DOHH2 (cell line): ENCODE measurements around the gene CYS1.

Experiments used
- H3F3A ChIP-seq: fragments of 200-600 bp; sonication (generic), shearing (Covaris generic); 2 replicates; pipeline ENCODE4 v1.6.0; 2016; ENCODE audit warnings: antibody characterized with exemption, mild to moderate bottlenecking; ENCODE audit not compliant: control insufficient read depth, insufficient read depth
- H3K27ac ChIP-seq: fragments of 200-600 bp; sonication (generic); 2 replicates; pipeline ENCODE4 v1.5.1; 2014; ENCODE audit warnings: low read depth, mild to moderate bottlenecking, low read length, moderate library complexity
- H3K27me3 ChIP-seq: fragments of 200-600 bp; sonication (generic); 2 replicates; pipeline ENCODE4 v1.6.1; 2014; ENCODE audit warnings: mild to moderate bottlenecking, low read length, mixed read lengths; ENCODE audit not compliant: control insufficient read depth
- H3K36me3 ChIP-seq: fragments of 200-600 bp; sonication (generic); 2 replicates; pipeline ENCODE4 v1.6.1; 2014; ENCODE audit warnings: mild to moderate bottlenecking, low read length, moderate library complexity, mixed read lengths; ENCODE audit not compliant: control insufficient read depth
- H3K4me1 ChIP-seq: fragments of 200-600 bp; sonication (generic); 2 replicates; pipeline ENCODE4 v1.6.1; 2014; ENCODE audit warnings: mild to moderate bottlenecking, low read length, mixed read lengths; ENCODE audit not compliant: control insufficient read depth
- H3K4me2 ChIP-seq: fragments of 200-600 bp; sonication (generic); 2 replicates; pipeline ENCODE4 v1.6.0; 2014; ENCODE audit warnings: mild to moderate bottlenecking, low read length, moderate library complexity
- H3K4me3 ChIP-seq: fragments of 200-600 bp; sonication (generic); 2 replicates; pipeline ENCODE4 v1.5.1; 2014; ENCODE audit warnings: mild to moderate bottlenecking, low read length, mixed read lengths
- H3K79me2 ChIP-seq: fragments of 200-600 bp; sonication (generic); 2 replicates; pipeline ENCODE4 v1.6.1; 2014; ENCODE audit warnings: mild to moderate bottlenecking, low read length, mixed read lengths; ENCODE audit not compliant: control insufficient read depth
- H3K9me2 ChIP-seq: fragments of 200-600 bp; sonication (generic); replicated peaks from 2 replicates; pipeline ENCODE4 v1.6.1; 2014; ENCODE audit warnings: mild to moderate bottlenecking, low read length, mixed read lengths; ENCODE audit not compliant: control insufficient read depth
- H3K9me3 ChIP-seq: fragments of 200-600 bp; sonication (generic); 2 replicates; pipeline ENCODE4 v1.6.1; 2014; ENCODE audit warnings: antibody characterized with exemption, low read length, mixed read lengths; ENCODE audit not compliant: control insufficient read depth, insufficient read depth
- H4K20me1 ChIP-seq: fragments of 200-600 bp; sonication (generic); 2 replicates; pipeline ENCODE4 v1.6.0; 2014; ENCODE audit warnings: low read depth, mild to moderate bottlenecking, antibody characterized with exemption, low read length, moderate library complexity; ENCODE audit not compliant: control insufficient read depth, insufficient read depth
- CTCF ChIP-seq: fragments of 200-600 bp; sonication (generic); IDR thresholded peaks from one replicate; pipeline ENCODE4 v1.5.1; 2014; ENCODE audit warnings: antibody characterized with exemption, mild to moderate bottlenecking, low read depth, low read length; ENCODE audit not compliant: poor library complexity, severe bottlenecking
- EZH2phosphoT487 ChIP-seq: fragments of 200-600 bp; sonication (generic); IDR thresholded peaks from 2 replicates; pipeline ENCODE4 v1.6.1; 2017; ENCODE audit warnings: borderline replicate concordance, mild to moderate bottlenecking, antibody characterized with exemption, low read length, moderate library complexity, mixed read lengths

Gene CYS1

GRCh38 chr2:10029875-10030223 lies 50.4 kb downstream of the CYS1 start:
- Histone ChIP-seq H4K20me1 (no peaks in the 10 kb centered on the region), H3F3A (no peaks in the 10 kb centered on the region), H3K27ac (no peak overlapping the region), H3K79me2 (no peaks in the 10 kb centered on the region), H3K9me3 (no peaks in the 10 kb centered on the region), H3K4me1 (no peaks in the 10 kb centered on the region), H3K27me3 (peaks cover 11% of the 10 kb centered on the region; the same call in 1 of the 2 replicates), H3K4me2 (no peak overlapping the region), H3K9me2 (no peaks in the 10 kb centered on the region), H3K4me3 (no peak overlapping the region), H3K36me3 (no peaks in the 10 kb centered on the region)
- TF ChIP-seq EZH2phosphoT487 (no peak), CTCF (no peak)

GRCh38 chr2:10028988-10029874 lies 51.0 kb downstream of the CYS1 start:
- Histone ChIP-seq H3K27ac (no peak overlapping the region), H3K27me3 (peaks cover 11% of the 10 kb centered on the region; the same call in 1 of the 2 replicates), H3F3A (no peaks in the 10 kb centered on the region), H3K4me1 (no peaks in the 10 kb centered on the region), H3K79me2 (no peaks in the 10 kb centered on the region), H3K36me3 (no peaks in the 10 kb centered on the region), H3K9me3 (no peaks in the 10 kb centered on the region), H3K4me2 (no peak overlapping the region), H3K4me3 (no peak overlapping the region), H4K20me1 (no peaks in the 10 kb centered on the region), H3K9me2 (no peaks in the 10 kb centered on the region)
- TF ChIP-seq EZH2phosphoT487 (no peak), CTCF (no peak)

DNA sequence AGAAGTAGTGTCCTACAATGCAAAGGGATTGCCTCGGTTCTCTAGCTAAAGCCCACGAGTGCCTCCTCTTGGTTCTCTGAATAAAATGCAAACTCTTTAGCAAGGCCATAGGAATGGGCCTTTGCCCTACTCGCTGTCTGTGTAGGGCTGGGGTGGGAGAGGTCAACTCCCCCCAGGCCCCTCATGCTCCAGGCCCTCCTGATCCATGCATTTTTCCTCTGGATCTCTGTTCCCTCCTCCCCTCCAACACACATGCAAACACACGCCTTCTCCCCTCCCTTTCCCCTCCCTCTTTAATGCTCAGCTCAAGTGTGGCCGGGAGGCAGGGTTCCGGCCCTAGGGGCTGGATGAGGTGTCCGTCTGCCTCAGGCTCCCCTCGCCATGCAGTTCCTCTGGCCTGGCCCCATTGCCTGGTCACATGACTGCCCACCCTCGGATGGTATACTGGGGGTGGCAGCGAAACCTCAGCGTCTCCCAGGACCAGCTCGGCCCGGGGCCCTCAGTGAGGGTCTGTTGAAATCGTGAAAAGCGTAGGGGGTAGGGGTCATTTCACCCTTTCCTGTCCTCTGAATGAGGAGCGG lies 51.7 kb downstream of the CYS1 start:
- H3K4me3 ChIP-seq: no peak overlapping the region
- no peak overlapping the region for H3K4me2 ChIP-seq
- H4K20me1 ChIP-seq: no peaks in the 10 kb centered on the region
- H3K36me3 ChIP-seq: no peaks in the 10 kb centered on the region
- no peaks in the 10 kb centered on the region for H3F3A ChIP-seq
- no peaks in the 10 kb centered on the region for H3K4me1 ChIP-seq
- no peak overlapping the region for H3K27ac ChIP-seq
- TF ChIP-seq CTCF (peak; percentile 47), EZH2phosphoT487 (no peak)
- peaks cover 11% of the 10 kb centered on the region; the same call in 1 of the 2 replicates for H3K27me3 ChIP-seq
- H3K79me2 ChIP-seq: no peaks in the 10 kb centered on the region
- H3K9me2 ChIP-seq: no peaks in the 10 kb centered on the region
- no peaks in the 10 kb centered on the region for H3K9me3 ChIP-seq
